ENCODE measurements around the gene PIK3CD. TPM values are rescaled to one million over a fixed set of nuclear protein-coding genes. Genes with fewer than 3 reads are reported as not detected.
"Not testable (repeated sequence)": the region's sequence is repeated elsewhere in the genome, so short reads cannot be mapped to it uniquely, and the experiment has no call there.

Gene PIK3CD
- total and polyA plus RNA-seq, 2 of the 8 experiments (the other 6 are each of a cell fraction or from before 2014, with no cell fraction given) = 20.6 to 24.1 TPM

DNA sequence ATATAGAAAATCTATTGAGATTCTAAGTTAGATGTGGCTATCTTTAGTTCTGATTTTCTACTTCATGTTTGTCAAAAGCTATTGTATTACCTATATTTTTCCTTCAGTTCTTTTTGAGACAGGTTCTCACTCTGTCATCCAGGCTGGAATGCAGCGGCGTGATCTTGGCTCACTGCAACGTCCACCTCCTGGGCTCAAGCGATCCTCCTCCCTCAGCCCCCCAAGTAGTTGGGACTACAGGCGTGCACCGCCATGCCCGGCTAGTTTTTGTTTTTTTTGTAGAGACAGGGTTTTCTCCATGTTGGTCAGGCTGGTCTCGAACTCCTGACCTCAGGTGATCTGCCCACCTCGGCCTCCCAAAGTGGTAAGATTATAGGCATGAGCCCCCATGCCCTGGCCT, 96.9 kb downstream of the PIK3CD start:
- FAIRE-seq; POLR2A ChIA-PET (ENCODE audit: partially characterized antibody); H3K27ac ChIP-seq (ENCODE audit: low read depth, low read length): not testable (repeated sequence)

More for the DNA sequence above, 96.9 kb downstream of the PIK3CD start:
- CTCF ChIA-PET (ENCODE audit: partially characterized antibody) = interaction anchor here (1.1 to 3.0 kb wide), 3 partner anchors 28 to 115 kb away, joined by 3 to 10 read pairs (median 5); no protein-coding TSS in a partner anchor
- H2AFZ ChIP-seq (ENCODE audit: low read length); H2AK5ac ChIP-seq (ENCODE audit: low read depth, low read length); H4K8ac ChIP-seq (ENCODE audit: extremely low read depth, insufficient read depth, low read length); H3K18ac ChIP-seq (ENCODE audit: extremely low read depth, low read length); H3K4me1 ChIP-seq (replicated peaks in 1 of 4; ENCODE audit: control insufficient read depth in 3 of 4, insufficient read depth in 4 of 4, low read length in 3 of 4); H2BK120ac ChIP-seq (replicated peaks; ENCODE audit: low read depth, low read length); H4K91ac ChIP-seq (replicated peaks; ENCODE audit: insufficient read length, low read length); H4K5ac ChIP-seq (ENCODE audit: insufficient read length, low read depth, low read length); H2BK12ac ChIP-seq (ENCODE audit: low read depth, low read length); H3K4me3 ChIP-seq (ENCODE audit: extremely low read depth in 1 of 4, insufficient read depth in 2 of 4, low read depth in 3 of 4, low read length in 4 of 4); H3K9me3 ChIP-seq (ENCODE audit: insufficient read depth in 2 of 2, low read depth in 1 of 2, low read length in 1 of 2); DNase-seq (ENCODE audit: low read depth in 1 of 2, low spot score in 2 of 2); H3K4ac ChIP-seq (replicated peaks; ENCODE audit: insufficient read length, low read depth, low read length); H3K79me1 ChIP-seq (ENCODE audit: low read depth, low read length); H3K56ac ChIP-seq (replicated peaks; ENCODE audit: insufficient read length, low read depth, low read length); H3K23ac ChIP-seq (ENCODE audit: insufficient read length); H3K4me2 ChIP-seq (ENCODE audit: insufficient read depth in 1 of 2, low read depth in 2 of 2, low read length in 2 of 2); H3K23me2 ChIP-seq (ENCODE audit: low read depth, low read length); H4K20me1 ChIP-seq (replicated peaks in 1 of 2; ENCODE audit: control insufficient read depth in 1 of 2, insufficient read depth in 2 of 2, low read length in 2 of 2); H3K9ac ChIP-seq (replicated peaks in 1 of 4; ENCODE audit: extremely low read depth in 1 of 4, low read depth in 3 of 4, low read length in 3 of 4); H2BK20ac ChIP-seq (ENCODE audit: low read length); H3K27me3 ChIP-seq (replicated peaks in 1 of 4; ENCODE audit: control insufficient read depth in 3 of 4, extremely low read depth in 1 of 4, insufficient read depth in 3 of 4, low read length in 3 of 4); H3K14ac ChIP-seq (ENCODE audit: insufficient read length); H3K79me2 ChIP-seq (ENCODE audit: control insufficient read depth in 1 of 2, insufficient read depth in 2 of 2, low read length in 2 of 2); H2BK15ac ChIP-seq (ENCODE audit: low read length); H2BK5ac ChIP-seq (ENCODE audit: low read depth, low read length): not testable (repeated sequence)
- 90% methylated on average over 9 of the region's 9 CpGs; no CpG with 5 or more reads in 1 of the 2 experiments for WGBS, 2 experiments (ENCODE audit: extremely low coverage in 1 of 2, insufficient coverage in 1 of 2, insufficient read length in 1 of 2, insufficient replicate concordance in 2 of 2, low coverage in 1 of 2, low lambda C conversion rate in 2 of 2, missing lambda C conversion rate in 1 of 2)
- peaks cover 16 to 43% (median 28%) of the 10 kb centered on the region in 4 experiments; a peak in 7 of 8 replicates for H3K36me3 ChIP-seq (ENCODE audit: control insufficient read depth in 2 of 4, insufficient read depth in 4 of 4, low read length in 3 of 4)

All from H1 (cell line).